OCI-LY3 (cell line): ENCODE data around the gene ZNF22.

ENCODE experiments used
- H2AFZ ChIP-seq: fragments of 200-600, 300-600 bp; shearing (Covaris generic); 2 replicates; pipeline ENCODE4 v1.6.0; 2014; ENCODE audit warnings: antibody characterized with exemption, low read depth, low read length
- H3K27ac ChIP-seq: fragments of 200-600, 300-600 bp; sonication (generic); 2 replicates; pipeline ENCODE4 v1.5.1; 2014; ENCODE audit warnings: mild to moderate bottlenecking, low read length, moderate library complexity, mixed read lengths
- H3K27me3 ChIP-seq: fragments of 200-600, 300-600 bp; sonication (generic); 2 replicates; pipeline ENCODE4 v1.6.1; 2014; ENCODE audit warnings: low read depth, low read length, mixed read lengths
- H3K36me3 ChIP-seq: fragments of 200-600, 300-600 bp; sonication (generic); replicated peaks from 2 replicates; pipeline ENCODE3; 2014; ENCODE audit warnings: low read depth, low read length, mixed read lengths
- H3K4me1 ChIP-seq: fragments of 300-600, 200-600 bp; sonication (generic); 2 replicates; pipeline ENCODE4 v1.6.1; 2014; ENCODE audit warnings: low read length, mixed read lengths
- H3K4me2 ChIP-seq: fragments of 200-600, 300-600 bp; sonication (generic); 2 replicates; pipeline ENCODE4 v1.6.1; 2014; ENCODE audit warnings: low read length, mixed read lengths
- H3K4me3 ChIP-seq: fragments of 300-600, 200-600 bp; sonication (generic); 2 replicates; pipeline ENCODE4 v1.5.1; 2014; ENCODE audit warnings: antibody characterized with exemption, mild to moderate bottlenecking, low read length, moderate library complexity
- H3K79me2 ChIP-seq: fragments of 300-600, 200-600 bp; shearing (Covaris generic); 2 replicates; pipeline ENCODE4 v1.6.1; 2014; ENCODE audit warnings: mild to moderate bottlenecking, low read length, mixed read lengths
- H3K9ac ChIP-seq: fragments of 300-600, 200-600 bp; shearing (Covaris generic); 2 replicates; pipeline ENCODE4 v1.6.0; 2014; ENCODE audit warnings: mild to moderate bottlenecking, low read length, moderate library complexity
- H3K9me3 ChIP-seq: fragments of 200-600, 300-600 bp; shearing (Covaris generic); 2 replicates; pipeline ENCODE4 v1.6.1; 2014; ENCODE audit warnings: low read length, mixed read lengths; ENCODE audit not compliant: insufficient read depth
- H4K20me1 ChIP-seq: fragments of 200-600, 300-600 bp; sonication (generic); 2 replicates; pipeline ENCODE4 v1.6.1; 2016; ENCODE audit warnings: low read length, mixed read lengths; ENCODE audit not compliant: insufficient read depth
- EZH2phosphoT487 ChIP-seq: fragments of 200-600 bp; shearing (Covaris generic); IDR thresholded peaks from 2 replicates; pipeline ENCODE4 v1.6.1; 2018; ENCODE audit warnings: antibody characterized with exemption, mixed run types, low read depth
- TF ChIP-seq, protein P1 (sequence below): fragments of 200-600, 300-600 bp; sonication (generic); IDR thresholded peaks from 2 replicates; pipeline ENCODE4 v1.5.1; 2014; ENCODE audit warnings: antibody characterized with exemption, low read length, low read depth

Gene ZNF22

DNA sequence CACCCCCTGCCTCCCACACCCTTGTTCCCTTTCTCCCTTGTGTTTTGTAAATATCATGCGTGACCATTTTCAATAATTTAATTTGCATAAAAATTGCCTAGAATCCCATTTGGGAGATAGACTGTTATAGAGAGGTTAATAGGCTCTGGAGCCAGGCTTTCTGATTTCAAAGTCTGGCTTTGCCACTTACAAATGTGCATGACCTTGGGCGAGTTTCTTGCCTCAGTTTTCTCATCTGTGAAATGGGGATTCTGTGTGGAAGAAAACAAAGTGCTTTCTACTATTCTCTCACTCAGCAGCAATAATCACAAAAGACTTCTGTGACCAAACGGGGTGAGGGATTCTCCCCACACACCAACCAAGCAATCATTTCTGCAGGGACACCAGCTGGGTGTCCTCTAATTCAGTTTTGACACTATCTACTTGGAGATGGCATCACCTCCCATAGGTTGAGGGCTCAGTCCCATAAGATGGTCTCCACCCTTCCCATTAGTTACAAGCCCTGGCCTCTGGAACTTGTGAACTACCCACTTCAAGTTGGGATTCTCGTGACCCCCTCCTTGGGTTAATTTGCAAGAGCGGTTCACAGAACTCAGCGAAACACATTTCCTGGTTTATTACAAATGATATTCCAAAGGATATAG lies 3.5 kb upstream of the ZNF22 start:
- H3K4me2 ChIP-seq: no peak overlapping the region
- no peaks in the 10 kb centered on the region for H4K20me1 ChIP-seq
- H3K27ac ChIP-seq: no peak overlapping the region
- no peak overlapping the region for H3K9ac ChIP-seq
- H3K79me2 ChIP-seq: peaks cover 13% of the 10 kb centered on the region
- no peaks in the 10 kb centered on the region for H3K9me3 ChIP-seq
- no peak overlapping the region for H2AFZ ChIP-seq
- H3K4me1 ChIP-seq: peaks cover 4% of the 10 kb centered on the region
- no peaks in the 10 kb centered on the region for H3K36me3 ChIP-seq
- H3K27me3 ChIP-seq: no peaks in the 10 kb centered on the region
- TF ChIP-seq, protein P1, sequence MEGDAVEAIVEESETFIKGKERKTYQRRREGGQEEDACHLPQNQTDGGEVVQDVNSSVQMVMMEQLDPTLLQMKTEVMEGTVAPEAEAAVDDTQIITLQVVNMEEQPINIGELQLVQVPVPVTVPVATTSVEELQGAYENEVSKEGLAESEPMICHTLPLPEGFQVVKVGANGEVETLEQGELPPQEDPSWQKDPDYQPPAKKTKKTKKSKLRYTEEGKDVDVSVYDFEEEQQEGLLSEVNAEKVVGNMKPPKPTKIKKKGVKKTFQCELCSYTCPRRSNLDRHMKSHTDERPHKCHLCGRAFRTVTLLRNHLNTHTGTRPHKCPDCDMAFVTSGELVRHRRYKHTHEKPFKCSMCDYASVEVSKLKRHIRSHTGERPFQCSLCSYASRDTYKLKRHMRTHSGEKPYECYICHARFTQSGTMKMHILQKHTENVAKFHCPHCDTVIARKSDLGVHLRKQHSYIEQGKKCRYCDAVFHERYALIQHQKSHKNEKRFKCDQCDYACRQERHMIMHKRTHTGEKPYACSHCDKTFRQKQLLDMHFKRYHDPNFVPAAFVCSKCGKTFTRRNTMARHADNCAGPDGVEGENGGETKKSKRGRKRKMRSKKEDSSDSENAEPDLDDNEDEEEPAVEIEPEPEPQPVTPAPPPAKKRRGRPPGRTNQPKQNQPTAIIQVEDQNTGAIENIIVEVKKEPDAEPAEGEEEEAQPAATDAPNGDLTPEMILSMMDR: no peak
- no peak for TF ChIP-seq EZH2phosphoT487
- H3K4me3 ChIP-seq: no peak overlapping the region

GRCh38 chr10:44998146-44998631 lies 2.5 kb upstream of the ZNF22 start:
- Histone ChIP-seq H3K4me1 (peaks cover 4% of the 10 kb centered on the region), H3K4me3 (no peak overlapping the region), H3K79me2 (peaks cover 20% of the 10 kb centered on the region), H3K4me2 (no peak overlapping the region), H3K9ac (no peak overlapping the region), H3K27ac (no peak overlapping the region), H4K20me1 (no peaks in the 10 kb centered on the region), H3K36me3 (peaks cover 2% of the 10 kb centered on the region), H2AFZ (no peak overlapping the region), H3K9me3 (no peaks in the 10 kb centered on the region), H3K27me3 (no peaks in the 10 kb centered on the region)
- no peak for TF ChIP-seq EZH2phosphoT487
- TF ChIP-seq, protein P1: no peak

- no peaks in the 10 kb centered on the region for H4K20me1 ChIP-seq
- peak overlapping the region; percentile 55 for H3K9ac ChIP-seq
- peaks cover 8% of the 10 kb centered on the region for H3K36me3 ChIP-seq
- H2AFZ ChIP-seq: peak overlapping the region; percentile 92
- peak overlapping the region; percentile 79 for H3K4me3 ChIP-seq
- TF ChIP-seq, protein P1: no peak
- TF ChIP-seq EZH2phosphoT487: no peak
- H3K9me3 ChIP-seq: no peaks in the 10 kb centered on the region
- peaks cover 24% of the 10 kb centered on the region for H3K79me2 ChIP-seq
- H3K27me3 ChIP-seq: no peaks in the 10 kb centered on the region
- peaks cover 4% of the 10 kb centered on the region for H3K4me1 ChIP-seq
- H3K27ac ChIP-seq: peak overlapping the region; percentile 23; the same call in 1 of the 2 replicates
- H3K4me2 ChIP-seq: peak overlapping the region; percentile 68
These were observed 478 bp upstream of the ZNF22 start for GRCh38 chr10:45000138-45000751.

GRCh38 chr10:45001381-45002148 lies 842 bp downstream of the ZNF22 start:
- H3K36me3 ChIP-seq: peaks cover 8% of the 10 kb centered on the region
- H3K79me2 ChIP-seq: peaks cover 24% of the 10 kb centered on the region
- peak overlapping the region; percentile 68 for H3K4me2 ChIP-seq
- H3K9ac ChIP-seq: peak overlapping the region; percentile 55
- H4K20me1 ChIP-seq: no peaks in the 10 kb centered on the region
- H2AFZ ChIP-seq: no peak overlapping the region
- peak overlapping the region; percentile 79 for H3K4me3 ChIP-seq
- H3K27me3 ChIP-seq: no peaks in the 10 kb centered on the region
- no peaks in the 10 kb centered on the region for H3K9me3 ChIP-seq
- no peak for TF ChIP-seq EZH2phosphoT487
- TF ChIP-seq, protein P1: no peak
- peaks cover 4% of the 10 kb centered on the region for H3K4me1 ChIP-seq
- H3K27ac ChIP-seq: peak overlapping the region; percentile 21; the same call in 1 of the 2 replicates
